Stimulated activated CD4-positive, alpha-beta T cell treated with anti-CD3 and anti-CD28 coated beads, Interleukin-15, amount 100 ng/mL, for 24 hours (primary cell): Measurements from ENCODE around the gene MRPL22.
"Not testable (repeated sequence)": the region's sequence is repeated elsewhere in the genome, so short reads cannot be mapped to it uniquely, and the experiment has no call there.

Source experiments
- DNase-seq: peaks from one replicate; pipeline ENCODE4 v3.0.0-alpha.2; 2020

Gene MRPL22

GRCh38 chr5:154999865-155000264, 59.0 kb downstream of the MRPL22 start:
- DNase-seq: no peak

DNA sequence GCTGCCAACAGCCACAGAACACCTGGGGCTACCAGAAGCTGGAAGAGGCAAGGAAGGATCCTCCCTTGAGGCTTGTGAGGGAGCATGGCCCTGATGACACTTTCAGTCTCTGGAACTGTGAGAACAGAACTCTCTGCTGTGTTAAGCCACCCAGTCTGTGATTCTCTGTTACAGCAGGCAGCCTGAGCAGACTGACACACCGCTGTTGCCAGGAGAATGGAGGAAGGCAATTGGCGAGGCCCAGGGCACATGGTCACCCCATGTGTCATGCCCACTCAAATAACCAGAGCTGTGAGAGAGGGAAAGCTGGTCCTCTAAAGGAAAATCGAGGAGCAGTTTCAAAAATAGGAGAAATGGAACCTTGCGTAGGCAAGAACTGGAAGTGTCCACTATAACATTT, 60.6 kb downstream of the MRPL22 start:
- DNase-seq: no peak

DNA sequence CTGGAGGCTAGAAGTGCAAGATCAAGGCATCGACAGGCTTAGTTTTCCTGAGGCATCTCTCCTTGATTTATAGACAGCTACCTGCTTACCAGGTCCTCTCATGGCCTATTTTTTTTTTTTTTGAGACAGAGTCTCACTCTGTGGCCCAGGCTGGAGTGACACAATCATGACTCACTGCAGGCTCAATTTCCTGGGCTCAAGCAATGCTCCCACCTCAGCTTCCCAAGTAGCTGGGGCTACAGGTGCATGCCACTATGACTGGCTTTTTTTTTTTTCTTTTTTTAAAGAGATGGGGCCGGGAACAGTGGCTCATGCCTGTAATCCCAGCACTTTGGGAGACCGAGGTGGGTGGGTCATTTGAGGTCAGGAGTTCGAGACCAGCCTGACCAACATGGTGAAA, 61.8 kb downstream of the MRPL22 start:
- DNase-seq: not testable (repeated sequence)

GRCh38 chr5:155004138-155004744, 63.4 kb downstream of the MRPL22 start:
- DNase-seq: peak; percentile 47

DNA sequence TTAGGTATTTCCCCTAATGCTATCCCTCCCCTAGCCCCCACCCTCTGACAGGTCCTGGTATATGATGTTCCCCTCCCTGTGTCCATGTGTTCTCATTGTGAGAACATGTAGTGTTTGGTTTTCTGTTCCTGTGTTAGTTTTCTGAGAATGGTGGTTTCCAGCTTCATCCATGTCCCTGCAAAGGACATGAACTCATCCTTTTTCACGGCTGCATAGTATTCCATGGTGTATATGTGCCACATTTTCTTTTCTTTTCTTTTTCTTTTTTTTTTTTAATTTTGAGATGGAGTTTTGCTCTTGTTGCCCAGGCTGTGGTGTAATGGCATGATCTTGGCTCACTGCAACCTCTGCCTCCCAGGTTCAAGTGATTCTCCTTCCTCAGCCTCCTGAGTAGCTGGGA, 65.4 kb downstream of the MRPL22 start:
- not testable (repeated sequence) for DNase-seq

GRCh38 chr5:155008669-155009068, 67.8 kb downstream of the MRPL22 start:
- DNase-seq: no peak

GRCh38 chr5:155010881-155011280, 70.0 kb downstream of the MRPL22 start:
- no peak for DNase-seq

DNA sequence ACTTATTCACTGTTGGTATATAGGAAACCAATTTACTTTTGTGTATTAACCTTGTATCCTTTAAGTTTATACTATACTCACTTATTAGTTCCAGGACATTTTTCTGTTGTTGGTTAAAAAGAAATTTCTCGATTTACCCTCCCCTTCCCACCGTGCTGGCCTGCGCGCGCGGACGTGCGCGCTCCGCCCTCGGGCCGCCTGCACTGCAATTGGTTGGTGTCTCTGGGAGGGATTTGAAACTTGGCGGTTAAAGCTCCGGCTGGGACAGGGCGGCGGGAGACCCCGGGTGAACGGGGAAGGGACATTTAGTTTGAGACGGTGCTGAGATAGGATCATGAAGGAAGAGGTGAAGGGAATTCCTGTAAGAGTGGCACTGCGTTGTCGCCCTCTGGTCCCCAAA, 72.7 kb downstream of the MRPL22 start, which contains the start of gene KIF4B:
Gene KIF4B (plus strand): TSS at position 230 of the 400 bp plus-strand sequence. CDS start 105 bp downstream, at position 335.
- DNase-seq: no peak

GRCh38 chr5:155015239-155015638, 74.4 kb downstream of the MRPL22 start:
- DNase-seq: no peak

DNA sequence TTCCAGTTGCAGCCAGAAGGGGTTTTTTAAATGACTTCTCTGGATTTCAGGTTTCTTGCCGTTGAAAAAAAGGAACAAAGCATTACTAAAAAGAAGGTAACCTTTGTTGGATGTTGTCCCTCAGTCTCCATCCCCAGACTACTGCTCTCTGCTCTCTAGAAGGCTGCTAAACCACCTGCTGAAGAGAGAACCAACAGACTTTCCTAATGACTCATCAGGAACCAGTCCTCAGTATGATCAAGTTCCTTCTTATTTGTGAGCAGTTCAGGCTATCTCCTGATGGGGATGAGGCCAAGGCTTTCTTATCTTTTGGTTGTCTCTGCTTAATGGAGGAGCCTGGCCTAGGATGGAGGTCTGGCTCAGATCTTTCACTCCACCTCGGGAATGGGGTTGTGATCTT, 76.7 kb downstream of the MRPL22 start:
- no peak for DNase-seq
